HG02642 (cell line): Measurements from ENCODE around the gene MGLL.

Experiments used
- ATAC-seq: cut with Tn5 transposase; IDR thresholded peaks from one replicate; pipeline ENCODE4 v1.9.1; 2021; ENCODE audit warnings: mild to moderate bottlenecking; ENCODE audit not compliant: unreplicated experiment, poor library complexity

MGLL gene

DNA sequence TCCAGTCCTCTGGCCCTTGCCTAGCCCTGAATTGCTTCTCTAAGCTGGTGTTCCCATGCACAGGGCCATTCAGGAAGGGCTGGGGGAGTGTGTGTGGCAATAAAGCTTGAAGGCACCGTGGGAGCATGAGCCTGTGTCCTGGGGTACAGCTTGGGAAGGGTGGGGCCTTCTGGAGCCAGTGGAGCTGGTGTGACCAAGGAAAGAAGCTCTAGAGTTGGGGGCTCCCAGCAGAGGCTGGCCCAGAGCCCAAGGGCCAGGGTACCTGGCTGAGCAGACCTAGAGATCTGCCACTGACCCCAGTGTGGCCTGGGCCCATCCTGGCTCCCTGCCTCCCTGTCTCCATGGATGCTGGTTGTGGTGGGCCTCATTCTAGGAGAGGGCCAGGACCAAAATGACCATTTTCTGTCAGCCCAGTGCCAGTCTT, 141.5 kb downstream of the MGLL start:
- ATAC-seq = no peak

DNA sequence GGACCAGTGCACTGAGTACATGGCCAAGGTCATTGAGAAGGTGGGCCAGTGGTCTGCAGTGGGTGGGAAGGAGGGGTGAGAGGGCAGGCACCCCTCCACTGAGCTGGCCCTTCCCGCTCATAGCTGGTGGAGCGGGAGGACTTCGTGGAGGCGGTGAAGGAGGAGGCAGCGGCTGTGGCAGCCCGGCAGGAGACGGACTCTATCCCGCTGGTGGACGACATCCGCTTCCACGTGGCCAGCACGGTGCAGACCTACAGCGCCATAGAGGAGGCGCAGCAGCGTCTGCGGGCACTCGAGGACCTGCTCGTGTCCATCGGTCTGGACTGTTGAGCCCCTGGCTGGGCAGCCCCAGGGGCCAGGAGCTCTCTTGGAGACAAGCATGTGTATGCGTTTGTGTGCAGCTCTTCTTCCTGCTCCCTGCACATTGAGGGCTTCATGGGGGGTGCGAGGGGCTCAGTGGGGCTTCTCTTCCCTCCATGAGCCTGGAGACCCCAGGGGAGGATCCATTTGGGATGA, 142.1 kb downstream of the MGLL start:
- ATAC-seq = no peak

DNA sequence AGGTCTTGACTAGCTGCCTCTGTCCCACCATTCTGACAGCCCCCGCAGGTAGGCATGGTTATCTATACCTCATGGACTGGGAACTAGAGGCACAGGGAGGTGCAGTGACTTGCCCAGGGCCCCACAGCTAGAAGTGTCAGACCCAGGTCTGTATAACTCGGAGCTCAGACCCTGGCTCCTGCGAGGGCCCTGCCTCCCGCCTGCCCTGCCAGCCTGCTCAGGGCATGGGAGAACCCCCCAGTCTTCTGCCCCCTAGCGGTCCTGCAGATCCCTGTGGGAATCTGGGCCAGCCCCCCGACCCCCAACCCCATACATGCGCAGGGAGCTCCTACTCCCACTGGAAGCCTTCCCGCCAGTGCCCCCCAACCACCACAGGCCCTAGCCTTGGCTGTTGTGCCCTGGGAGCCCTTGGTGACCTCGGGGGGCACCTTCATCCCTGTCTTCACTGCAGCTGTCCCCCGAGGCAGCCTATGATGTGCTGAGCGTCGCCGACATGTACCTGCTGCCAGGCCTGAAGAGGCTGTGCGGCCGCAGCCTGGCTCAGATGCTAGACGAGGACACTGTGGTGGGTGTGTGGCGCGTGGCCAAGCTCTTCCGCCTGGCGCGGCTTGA, 142.7 kb downstream of the MGLL start:
- no peak for ATAC-seq

DNA sequence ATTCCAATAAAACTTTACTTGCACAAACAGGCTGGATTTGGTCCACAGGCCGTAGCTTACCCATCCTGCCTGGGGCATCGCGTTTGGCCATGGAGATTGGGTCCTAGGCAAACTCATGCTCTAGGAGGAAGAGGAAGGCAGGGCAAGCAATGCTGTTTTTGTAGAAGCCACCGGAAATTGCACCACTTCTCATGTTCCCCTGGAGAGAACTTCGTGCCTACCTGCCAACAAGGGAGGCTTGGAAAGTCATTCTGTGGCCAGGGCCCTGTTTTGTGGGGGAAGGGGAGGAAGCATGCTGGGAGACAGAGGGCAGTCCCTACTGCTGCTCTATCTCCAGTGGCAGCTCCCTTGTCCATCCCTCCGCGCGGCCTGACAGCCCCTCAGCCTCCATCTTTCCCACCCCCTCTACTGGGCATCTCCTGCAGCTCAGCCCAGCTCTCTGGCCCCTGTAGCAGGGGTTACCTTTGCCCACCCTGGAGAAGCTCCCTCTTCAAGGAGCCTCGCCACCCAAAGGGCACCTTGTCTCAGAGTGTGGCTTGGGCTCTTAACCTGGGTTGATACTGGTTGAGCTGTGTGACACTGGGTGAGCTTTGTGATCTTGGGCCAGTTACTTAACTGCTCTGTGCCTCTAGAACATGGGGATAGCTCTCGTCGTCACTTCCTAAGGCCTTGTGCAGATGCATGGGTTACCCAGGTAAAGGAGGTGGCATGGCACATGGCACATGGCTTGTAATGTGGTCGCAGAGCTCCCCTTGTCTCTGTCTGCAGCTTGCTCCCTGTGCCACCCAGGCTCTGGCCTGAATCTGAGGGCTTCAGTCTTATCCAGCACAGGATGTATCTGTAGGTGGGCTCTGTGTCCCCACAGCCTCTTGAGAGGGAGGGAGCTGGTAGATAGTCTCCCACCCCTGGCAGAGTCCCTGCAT, 143.4 kb downstream of the MGLL start:
- ATAC-seq = no peak

DNA sequence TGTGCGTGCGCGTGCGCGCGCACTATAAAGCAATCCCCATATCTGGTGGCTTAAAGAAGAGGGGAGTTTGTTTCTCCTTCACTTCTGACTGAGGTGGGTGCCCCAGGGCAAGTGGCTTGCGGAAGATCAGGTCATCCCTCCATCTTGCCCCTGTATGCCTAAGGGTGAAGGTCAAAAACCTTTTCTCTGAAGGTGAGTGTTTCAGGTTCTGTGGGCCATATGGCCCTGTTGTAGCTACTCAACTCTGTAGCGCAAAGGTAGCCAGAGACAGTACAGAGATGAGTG, 144.1 kb downstream of the MGLL start:
- ATAC-seq = no peak

DNA sequence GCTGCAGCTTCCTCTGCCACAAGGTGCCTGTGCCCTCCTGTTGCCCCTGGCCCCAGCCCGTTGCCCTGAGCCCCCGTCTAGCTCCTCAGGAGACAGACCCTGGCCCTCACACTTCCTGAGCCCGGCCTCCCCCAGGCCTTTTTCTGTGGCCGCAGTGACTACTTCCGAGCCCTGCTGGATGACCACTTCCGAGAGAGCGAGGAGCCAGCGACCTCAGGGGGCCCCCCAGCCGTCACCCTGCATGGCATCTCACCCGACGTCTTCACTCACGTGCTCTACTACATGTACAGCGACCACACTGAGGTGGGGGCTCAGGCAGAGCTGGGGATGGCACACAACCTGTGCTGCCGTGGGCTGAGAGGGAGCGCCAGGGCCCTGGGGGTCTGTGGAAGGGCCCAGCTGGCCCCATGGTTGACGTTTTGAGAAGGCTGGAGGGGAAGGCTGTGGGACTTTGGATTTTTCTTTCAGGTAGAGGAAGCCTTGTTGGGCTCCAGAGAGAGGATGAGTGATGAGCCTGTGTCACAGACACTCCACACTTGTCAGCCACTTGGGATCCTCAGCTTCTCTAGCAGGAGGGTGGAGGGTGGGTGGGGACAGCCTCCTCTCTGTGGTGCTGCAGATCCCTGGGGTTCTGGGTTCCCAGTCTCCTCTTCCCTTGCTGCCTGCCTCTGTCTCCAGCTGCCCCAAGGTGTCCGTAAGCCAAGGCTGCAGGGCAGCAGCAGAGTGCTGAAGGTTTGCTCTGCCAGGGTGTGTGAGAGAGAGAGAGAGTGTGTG, 144.6 kb downstream of the MGLL start:
- ATAC-seq = no peak

DNA sequence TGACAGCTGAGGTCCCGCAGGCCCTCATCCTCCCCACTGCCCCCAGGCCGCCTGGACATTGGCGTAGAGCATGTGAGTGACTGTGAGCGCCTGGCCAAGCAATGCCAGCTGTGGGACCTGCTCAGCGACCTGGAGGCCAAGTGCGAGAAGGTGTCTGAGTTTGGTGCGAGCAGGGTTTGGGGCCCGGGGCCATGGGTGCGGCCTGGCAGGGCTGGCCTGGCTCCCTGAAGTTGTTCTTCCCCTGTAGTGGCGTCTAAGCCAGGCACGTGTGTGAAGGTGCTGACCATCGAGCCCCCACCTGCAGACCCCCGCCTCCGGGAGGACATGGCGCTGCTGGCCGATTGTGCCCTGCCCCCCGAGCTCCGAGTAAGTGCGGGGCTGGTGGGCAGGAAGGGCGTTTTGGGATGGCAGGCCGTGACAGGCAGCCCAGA, 145.4 kb downstream of the MGLL start:
- no peak for ATAC-seq

DNA sequence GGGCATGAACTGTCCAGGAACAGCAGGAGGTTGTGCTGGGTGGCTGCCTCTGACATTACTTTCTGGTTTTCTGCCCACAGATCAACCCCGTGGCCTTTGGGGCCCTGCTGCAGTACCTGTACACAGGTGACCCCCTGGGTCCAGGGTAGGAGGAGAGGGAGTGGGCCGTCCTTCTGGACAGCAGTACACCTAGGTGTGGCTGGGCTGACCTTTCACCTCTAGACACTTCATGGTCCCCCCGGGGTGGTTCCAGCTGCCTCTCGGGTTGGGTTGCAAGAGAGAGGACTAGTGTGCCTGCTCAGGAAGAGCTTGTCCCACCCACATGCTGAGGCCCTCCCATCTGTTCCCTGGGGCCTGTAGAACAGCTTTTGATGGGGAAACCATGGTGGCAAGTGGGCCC, 145.9 kb downstream of the MGLL start:
- no peak for ATAC-seq

DNA sequence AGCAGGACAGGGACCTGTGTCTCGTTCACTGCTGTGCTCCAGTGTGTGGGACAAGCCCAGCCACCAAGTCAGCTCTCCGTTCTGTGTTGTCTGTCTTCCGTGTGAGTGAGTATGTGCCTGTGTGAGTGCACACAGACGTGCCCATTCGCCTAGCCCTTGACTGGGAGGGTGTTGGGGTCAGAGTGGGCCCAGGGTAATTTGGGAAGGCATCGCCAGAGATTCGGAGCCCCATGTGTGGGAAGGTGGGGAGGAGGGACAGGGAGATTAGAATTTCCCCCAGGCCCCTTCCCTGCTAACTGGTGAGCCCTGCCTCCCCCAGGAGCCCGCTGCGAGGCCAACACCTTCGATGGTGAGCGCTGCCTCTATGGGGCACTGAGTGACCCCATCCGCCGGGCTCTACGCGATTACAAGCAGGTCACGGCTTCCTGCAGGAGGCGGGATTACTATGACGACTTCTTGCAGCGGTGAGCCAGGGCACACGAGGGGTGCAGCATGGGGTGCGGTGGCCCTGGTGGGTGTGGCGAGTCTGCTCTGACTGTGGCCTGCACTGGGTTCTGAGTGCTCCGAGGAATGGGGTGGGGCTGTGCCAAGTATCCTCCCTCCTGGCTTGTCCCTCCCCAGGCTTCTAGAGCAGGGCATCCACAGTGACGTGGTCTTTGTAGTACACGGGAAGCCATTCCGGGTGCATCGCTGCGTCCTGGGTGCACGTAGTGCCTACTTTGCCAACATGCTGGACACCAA, 146.5 kb downstream of the MGLL start:
- no peak for ATAC-seq

DNA sequence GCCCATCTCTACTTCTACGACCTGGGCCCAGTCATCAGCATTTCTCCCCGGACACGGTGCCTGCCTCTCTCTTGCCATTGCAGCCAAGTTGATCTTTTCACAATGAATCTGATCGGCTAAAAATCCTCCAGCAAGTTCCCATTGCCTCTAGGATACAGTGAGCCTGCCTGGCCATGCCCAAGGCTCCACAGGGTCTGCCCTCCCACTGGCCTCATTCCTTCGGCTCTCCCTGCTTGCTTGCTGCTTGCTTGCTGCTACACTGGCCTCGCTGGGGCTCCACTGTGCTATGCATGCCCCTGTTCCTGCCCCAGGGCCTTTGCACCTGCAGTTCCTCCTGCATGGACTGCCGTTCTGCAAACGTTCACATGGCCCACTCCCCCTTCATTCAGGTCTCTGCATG, 147.5 kb downstream of the MGLL start:
- no peak for ATAC-seq

DNA sequence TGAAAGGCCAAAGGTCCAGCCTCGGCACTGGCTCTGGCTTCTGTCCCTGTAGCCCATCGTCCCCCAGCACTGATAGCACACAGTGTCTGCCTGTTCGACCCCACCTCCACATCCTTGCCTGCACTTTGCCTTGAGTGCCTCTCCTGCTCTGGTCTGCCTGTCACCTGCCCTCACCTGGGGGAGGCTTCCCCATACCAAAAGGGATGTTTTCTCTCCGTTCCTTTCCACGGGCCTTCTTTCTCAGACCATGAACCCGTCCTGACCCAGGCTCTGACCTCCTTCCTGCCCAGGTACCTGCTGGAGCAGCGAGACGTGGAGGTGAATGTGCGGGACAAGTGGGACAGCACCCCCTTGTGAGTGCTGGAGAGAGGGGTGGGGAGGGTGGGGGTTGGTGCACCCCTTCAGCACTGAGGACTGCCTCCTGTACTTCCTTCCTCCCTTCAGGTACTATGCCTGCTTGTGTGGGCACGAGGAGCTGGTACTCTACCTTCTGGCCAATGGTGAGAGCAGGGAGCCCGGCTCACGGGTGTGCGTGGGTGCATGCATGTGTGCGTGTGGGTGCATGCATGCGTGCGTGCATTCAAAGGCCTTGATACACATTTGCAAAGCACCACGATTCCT, 148.1 kb downstream of the MGLL start:
- no peak for ATAC-seq

DNA sequence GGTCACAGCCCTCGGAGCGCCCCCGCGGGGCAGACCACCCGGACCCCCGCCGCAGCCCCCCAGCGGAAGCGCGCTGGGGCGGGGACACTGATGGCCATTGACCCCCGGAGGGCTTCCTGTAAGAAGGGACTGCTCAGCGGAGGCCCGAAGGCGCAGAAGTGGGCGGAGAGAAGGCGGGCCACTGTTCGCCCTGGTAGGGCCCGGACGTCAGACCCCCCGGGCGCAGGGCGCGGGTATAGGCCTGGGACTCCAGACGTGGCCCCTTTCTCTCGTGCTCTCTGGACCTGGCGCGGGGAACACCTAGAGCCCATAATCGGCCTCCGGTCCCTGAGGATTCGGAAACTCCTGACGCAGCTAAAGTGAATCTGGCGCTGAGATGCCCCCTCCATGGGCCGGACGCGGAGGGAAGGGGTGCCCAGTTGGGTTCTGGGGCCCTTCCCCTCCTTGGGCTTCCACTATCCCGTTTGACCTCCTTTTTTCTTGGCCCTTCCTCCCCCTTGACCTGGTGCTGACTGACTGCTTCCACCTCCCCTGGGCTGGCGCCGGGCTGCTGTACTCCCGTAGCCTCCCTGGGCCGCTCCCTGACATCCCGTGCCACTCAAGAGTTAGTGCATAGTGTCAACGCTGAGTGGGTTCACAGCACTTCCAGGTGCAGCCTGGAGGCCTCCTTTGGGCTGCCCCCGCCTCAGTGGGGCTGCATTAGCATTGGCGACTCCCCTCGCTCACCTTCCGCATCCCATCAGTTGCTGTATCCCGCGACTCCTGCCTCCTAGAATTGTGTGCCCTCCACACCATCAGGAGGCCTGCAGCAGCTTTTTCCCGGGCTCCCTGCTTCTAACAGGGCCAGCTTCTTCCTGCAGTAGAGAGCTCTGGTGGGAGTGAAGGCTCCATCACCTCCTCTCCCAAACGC, 148.9 kb downstream of the MGLL start:
- ATAC-seq = peak; percentile 50

DNA sequence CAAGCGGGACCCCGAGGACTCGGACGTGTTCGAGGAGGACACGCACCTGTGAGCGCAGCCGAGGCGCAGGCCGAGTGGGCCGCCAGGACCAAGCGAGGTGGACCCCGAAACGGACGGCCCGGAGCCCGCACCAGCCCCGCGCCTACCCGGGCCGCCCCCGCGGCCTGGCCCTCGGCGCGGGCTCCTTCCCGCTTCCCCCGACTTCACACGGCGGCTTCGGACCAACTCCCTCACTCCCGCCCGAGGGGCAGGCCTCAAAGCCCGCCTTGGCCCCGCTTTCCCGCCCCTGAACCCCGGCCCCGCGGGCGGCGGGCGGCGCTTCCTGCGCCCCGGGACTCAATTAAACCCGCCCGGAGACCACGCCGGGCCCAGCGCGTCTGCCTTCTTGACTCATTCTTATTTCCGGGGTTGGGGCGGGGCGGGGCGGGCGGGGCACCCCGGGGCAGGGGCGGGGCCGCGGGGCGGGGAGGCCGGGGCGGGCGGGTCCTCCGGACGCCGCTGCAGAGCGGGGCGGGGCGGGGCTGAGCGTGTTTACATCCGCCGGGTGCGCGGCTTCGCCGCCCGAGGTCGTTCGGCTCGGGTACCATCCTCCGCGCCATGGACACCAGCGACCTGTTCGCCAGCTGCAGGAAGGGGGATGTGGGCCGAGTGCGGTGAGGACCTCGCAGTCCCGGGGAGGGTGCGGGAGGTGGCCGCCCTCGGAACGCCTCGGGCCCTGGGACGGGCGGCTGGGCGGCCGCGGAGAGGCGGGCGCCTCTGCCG, 149.7 kb downstream of the MGLL start, which contains the start of gene ABTB1:
Gene ABTB1, plus strand, starts transcription at position 524 of the 762 bp plus-strand sequence. Its CDS starts 74 bp downstream, at position 598.
- ATAC-seq = peak; percentile 78

DNA sequence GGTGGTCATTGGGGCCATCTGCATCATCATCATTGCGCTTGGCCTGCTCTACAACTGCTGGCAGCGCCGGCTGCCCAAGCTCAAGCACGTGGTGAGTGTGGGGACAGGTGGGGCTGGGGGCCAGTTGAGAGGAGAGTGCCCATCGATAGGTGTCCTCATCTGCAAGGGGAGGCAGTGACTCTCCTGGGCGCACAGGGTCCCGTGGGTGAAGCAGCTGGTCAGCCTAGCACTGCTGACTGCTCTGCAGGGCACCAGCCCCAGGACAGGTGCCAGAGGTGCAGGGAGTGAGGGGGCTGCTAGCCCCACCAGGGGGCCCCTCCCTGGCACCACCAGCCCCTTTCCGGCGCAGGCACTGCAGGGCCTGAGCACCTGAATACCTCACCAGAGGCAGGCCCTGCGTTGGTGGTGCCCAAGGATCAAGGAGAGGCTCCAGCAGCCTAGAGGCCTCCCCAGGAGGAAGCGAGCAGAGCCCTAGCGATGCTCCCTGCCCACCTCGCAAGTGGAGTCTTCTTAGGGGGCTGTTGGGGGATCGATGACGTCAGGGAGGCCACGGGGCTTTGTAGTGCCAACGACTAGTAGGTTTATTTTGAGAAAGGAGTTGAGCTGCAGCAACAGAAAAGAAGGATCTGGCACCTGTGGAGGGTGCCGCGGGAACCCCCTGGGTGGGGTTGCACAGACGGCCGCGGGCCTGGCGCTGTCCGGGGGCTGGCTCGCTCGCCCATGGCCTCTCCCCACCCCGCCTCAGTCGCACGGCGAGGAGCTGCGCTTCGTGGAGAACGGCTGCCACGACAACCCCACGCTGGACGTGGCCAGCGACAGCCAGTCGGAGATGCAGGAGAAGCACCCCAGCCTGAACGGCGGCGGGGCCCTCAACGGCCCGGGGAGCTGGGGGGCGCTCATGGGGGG, 150.5 kb downstream of the MGLL start:
- ATAC-seq = peak; percentile 16

DNA sequence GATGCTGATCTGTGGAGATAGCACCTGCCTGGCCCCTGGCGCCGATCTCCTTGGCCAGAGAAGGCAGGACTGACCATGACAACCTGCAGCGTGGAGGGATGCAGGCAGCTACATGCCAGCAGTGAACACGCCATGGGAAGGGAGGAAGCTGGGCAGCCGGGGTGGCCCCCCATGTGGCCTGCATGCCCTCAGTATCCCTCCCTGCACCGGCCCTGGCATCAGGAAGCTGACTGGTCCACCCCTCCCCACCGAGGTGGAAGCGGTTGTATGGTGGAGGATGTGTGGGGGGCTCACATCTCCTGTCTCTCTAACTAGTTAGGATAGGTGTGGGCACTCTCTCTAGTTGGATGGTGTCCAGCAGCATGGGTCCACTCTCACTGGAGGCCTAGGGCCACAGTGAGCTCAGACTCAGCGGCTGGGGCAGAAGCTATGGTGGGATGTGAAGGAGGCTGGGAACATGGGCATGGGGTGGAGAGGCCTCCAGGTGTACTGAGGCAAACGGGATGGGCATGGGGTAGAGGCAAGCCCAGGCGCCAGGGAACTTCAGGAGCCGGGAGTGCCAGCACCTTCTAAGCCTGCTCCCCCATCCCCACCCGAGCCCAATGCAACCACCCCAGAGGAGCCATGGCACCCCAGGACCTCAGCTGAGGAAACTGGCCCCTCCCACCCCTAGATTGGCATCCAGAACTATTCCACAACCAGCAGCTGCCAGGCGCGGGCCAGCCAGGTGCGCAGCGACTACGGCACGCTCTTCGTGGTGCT, 151.4 kb downstream of the MGLL start:
- no peak for ATAC-seq

DNA sequence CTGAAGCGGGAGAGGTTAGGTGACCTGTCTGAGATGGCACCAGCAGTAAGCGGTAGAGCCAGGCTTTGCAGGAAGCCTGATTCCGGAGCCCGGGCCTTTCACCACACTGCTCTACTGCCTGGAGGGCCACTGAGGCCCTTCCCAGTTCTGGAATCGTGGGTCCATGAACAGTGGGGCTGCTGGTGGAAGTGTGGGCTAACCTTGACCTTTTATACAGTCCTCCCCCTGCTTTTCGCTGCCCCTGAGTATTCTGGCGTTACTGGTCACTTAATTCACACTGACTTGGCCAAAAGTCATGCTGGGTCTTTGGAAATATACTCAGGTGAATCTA, 152.1 kb downstream of the MGLL start:
- ATAC-seq = no peak
